NCI-H2081 (cell line): Measurements from ENCODE around the gene FBXW11.
A peak's percentile ranks its signal among the peaks of the same experiment; 100 is the strongest.
"Not testable (repeated sequence)": the region's sequence is repeated elsewhere in the genome, so short reads cannot be mapped to it uniquely, and the experiment has no call there.

Experiments
- DNase-seq, 2 experiments: peaks; one replicate each; lab custom pipeline; 2025; lab: John Stamatoyannopoulos, UW

FBXW11 gene

GRCh38 chr5:171953860-171954701, 52.4 kb downstream of the FBXW11 start:
- DNase-seq, result no peak

GRCh38 chr5:171952021-171952420, 54.4 kb downstream of the FBXW11 start:
- no peak for DNase-seq

GRCh38 chr5:171951218-171951617, 55.2 kb downstream of the FBXW11 start:
- no peak for DNase-seq

GRCh38 chr5:171946000-171946781, 60.2 kb downstream of the FBXW11 start:
- no peak for DNase-seq

- DNase-seq, result no peak
Measured at GRCh38 chr5:171945476-171945875, 61.0 kb downstream of the FBXW11 start.

- no peak for DNase-seq
Measured at GRCh38 chr5:171945066-171945465, 61.4 kb downstream of the FBXW11 start.

- DNase-seq, result not testable (repeated sequence)
Measured at GRCh38 chr5:171942112-171942516, 64.3 kb downstream of the FBXW11 start.

GRCh38 chr5:171941675-171942074, 64.8 kb downstream of the FBXW11 start:
- not testable (repeated sequence) for DNase-seq

- not testable (repeated sequence) for DNase-seq
Measured at GRCh38 chr5:171941275-171941674, 65.2 kb downstream of the FBXW11 start.

- DNase-seq, result no peak
Measured at GRCh38 chr5:171939951-171940350, 66.5 kb downstream of the FBXW11 start.

- no peak for DNase-seq
Measured at GRCh38 chr5:171938358-171938757, 68.1 kb downstream of the FBXW11 start.

- no peak for DNase-seq
Measured at GRCh38 chr5:171937351-171937750, 69.1 kb downstream of the FBXW11 start.

GRCh38 chr5:171934586-171934985, 71.9 kb downstream of the FBXW11 start:
- no peak for DNase-seq

- no peak for DNase-seq
Measured at GRCh38 chr5:171931163-171931562, 75.3 kb downstream of the FBXW11 start.

GRCh38 chr5:171927345-171927941, 79.0 kb downstream of the FBXW11 start:
- no peak for DNase-seq

GRCh38 chr5:171926311-171926710, 80.1 kb downstream of the FBXW11 start:
- no peak for DNase-seq

- no peak for DNase-seq
Measured at GRCh38 chr5:171924493-171925122, 81.8 kb downstream of the FBXW11 start.

GRCh38 chr5:171920765-171921391, 85.6 kb downstream of the FBXW11 start:
- DNase-seq, result no peak

GRCh38 chr5:171915700-171916099, 90.7 kb downstream of the FBXW11 start:
- not testable (repeated sequence) for DNase-seq

GRCh38 chr5:171914726-171915338, 91.6 kb downstream of the FBXW11 start:
- peak in 1 of 2 experiments; percentile 28 for DNase-seq

- no peak for DNase-seq
Measured at GRCh38 chr5:171913987-171914273, 92.5 kb downstream of the FBXW11 start.
